Fibroblast of the aortic adventitia (primary cell): Measurements from ENCODE around the gene ENDOU. TPM values are rescaled to one million over a fixed set of nuclear protein-coding genes. Genes with fewer than 3 reads are reported as not detected.
A peak's percentile ranks its signal among the peaks of the same experiment; 100 is the strongest.

ENCODE experiments used
- DNase-seq: peaks from one replicate; pipeline ENCODE4 v3.0.0-alpha.2; 2010; ENCODE audit warnings: low read depth
- H3K4me3 ChIP-seq: 2 replicates; pipeline ENCODE4 v1.5.1; 2011; ENCODE audit warnings: low read depth, mild to moderate bottlenecking, control low read depth, low read length, moderate library complexity
- total RNA-seq: library from RNA; depleted of rRNA; stranded (reverse); fragments of >200 nt; gene quantifications from 2 replicates; pipeline ENCODE4 v1.2.3, GENCODE V29; 2012; ENCODE audit warnings: low replicate concordance
- TF ChIP-seq, protein P1 (sequence below): IDR thresholded peaks from 2 replicates; pipeline ENCODE4 v1.5.1; 2011; ENCODE audit warnings: mild to moderate bottlenecking, low read length, control low read depth, inconsistent platforms; ENCODE audit not compliant: insufficient read depth

ENDOU gene
- total RNA-seq, 1 donor: 0.36 TPM

DNA sequence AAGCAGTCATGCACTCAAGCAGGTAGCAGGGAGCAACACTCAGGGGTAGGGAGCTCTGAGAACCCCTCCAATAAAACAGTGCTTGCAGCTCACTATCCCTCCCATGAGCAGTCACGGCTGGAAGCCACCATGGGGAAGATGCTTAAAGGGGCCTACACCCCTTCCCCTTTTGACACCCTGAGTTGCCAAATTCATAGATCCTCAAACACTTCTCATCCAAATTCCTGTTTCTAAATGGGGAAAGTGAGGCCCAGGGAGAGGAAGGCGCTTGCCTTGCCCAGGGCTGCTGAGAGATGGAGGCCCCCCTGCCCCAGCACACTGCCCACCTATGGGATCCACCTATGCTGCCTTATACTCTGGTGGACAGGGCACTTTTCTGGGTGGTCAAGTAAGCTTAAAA lies 7.2 kb upstream of the ENDOU start:
- no peak for DNase-seq
- TF ChIP-seq, protein P1, sequence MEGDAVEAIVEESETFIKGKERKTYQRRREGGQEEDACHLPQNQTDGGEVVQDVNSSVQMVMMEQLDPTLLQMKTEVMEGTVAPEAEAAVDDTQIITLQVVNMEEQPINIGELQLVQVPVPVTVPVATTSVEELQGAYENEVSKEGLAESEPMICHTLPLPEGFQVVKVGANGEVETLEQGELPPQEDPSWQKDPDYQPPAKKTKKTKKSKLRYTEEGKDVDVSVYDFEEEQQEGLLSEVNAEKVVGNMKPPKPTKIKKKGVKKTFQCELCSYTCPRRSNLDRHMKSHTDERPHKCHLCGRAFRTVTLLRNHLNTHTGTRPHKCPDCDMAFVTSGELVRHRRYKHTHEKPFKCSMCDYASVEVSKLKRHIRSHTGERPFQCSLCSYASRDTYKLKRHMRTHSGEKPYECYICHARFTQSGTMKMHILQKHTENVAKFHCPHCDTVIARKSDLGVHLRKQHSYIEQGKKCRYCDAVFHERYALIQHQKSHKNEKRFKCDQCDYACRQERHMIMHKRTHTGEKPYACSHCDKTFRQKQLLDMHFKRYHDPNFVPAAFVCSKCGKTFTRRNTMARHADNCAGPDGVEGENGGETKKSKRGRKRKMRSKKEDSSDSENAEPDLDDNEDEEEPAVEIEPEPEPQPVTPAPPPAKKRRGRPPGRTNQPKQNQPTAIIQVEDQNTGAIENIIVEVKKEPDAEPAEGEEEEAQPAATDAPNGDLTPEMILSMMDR: no peak
- H3K4me3 ChIP-seq: no peak overlapping the region

DNA sequence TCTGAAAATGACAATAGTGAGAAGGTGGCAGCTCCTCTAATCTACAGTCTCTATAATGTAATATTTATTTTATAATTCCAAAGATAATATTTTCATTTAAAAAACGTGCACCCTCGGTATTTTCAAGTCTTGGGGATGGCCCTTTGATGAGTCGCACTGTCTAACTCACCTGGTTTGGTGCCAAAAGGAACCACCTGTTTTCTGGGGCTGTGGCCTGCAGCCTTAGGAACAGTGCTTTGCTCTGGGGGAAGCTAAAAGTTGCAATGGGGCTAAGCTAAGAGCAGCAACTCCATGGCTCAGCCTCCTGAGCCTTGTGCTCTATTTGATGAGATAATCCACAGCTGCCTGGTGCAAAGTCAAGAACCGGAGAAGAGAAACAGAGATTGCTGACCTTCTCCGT lies 6.4 kb upstream of the ENDOU start:
- H3K4me3 ChIP-seq: no peak overlapping the region
- DNase-seq: no peak
- TF ChIP-seq, protein P1: no peak

DNA sequence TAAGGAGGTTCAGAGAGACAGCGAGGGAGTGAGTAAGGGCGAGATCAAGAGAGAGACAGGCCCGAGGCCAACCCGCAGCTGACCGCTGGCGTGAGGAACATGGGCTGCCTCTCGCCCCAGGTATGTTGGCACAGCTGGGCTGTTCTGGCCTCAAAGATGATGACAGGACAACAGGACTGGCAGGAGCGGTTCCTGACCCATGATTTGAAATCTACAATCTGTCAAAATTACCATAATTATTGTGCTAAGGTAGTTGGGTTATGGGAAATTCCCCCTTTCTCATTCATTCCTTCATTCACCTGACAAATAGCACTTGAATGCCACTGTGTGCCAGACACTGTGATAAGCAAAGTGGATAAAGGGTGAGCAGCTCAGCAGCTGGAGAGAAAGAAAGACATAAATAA lies 5.1 kb upstream of the ENDOU start:
- no peak overlapping the region for H3K4me3 ChIP-seq
- DNase-seq: no peak
- TF ChIP-seq, protein P1: no peak

DNA sequence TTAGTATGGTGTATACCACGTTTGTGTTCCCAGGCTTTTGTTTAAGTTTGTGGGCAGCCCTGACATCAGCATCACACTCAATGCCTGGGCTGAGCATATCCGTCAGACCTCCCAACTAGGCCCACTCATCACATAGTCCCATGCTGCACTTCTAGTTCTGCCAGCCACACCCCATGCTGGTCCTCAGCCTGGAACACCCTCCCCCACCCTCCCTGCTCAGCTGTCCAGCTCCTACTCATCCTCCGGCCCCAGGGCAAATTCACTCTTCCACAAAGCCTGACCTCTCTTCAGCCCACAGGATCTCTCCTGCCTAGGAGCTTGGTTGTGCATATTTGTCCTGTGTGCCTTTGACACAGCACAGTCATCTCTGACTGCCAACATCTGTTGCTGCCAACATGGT lies 3.9 kb upstream of the ENDOU start:
- TF ChIP-seq, protein P1: no peak
- peak; percentile 45 for DNase-seq
- H3K4me3 ChIP-seq: no peak overlapping the region

DNA sequence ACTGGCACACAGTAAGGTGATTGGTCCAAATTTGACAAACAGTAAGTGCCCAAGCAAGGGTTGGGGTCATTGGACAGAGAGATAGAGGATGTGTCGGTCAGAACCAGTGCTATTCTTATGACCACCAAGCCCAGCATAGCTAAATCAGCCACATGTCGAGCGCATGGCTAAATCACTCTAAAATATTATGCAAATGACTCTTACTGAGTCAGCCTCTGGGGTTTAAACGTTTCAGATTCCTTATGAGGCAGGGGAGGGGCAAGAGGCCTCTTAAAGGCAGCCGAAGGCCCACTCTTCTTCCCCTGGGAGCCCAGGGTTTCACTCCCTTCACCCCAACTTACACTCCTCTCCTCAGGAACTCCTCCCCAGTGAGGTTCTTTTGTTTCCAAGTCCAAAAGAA lies 603 bp upstream of the ENDOU start:
- TF ChIP-seq, protein P1: no peak
- no peak overlapping the region for H3K4me3 ChIP-seq
- DNase-seq: peak; percentile 72

DNA sequence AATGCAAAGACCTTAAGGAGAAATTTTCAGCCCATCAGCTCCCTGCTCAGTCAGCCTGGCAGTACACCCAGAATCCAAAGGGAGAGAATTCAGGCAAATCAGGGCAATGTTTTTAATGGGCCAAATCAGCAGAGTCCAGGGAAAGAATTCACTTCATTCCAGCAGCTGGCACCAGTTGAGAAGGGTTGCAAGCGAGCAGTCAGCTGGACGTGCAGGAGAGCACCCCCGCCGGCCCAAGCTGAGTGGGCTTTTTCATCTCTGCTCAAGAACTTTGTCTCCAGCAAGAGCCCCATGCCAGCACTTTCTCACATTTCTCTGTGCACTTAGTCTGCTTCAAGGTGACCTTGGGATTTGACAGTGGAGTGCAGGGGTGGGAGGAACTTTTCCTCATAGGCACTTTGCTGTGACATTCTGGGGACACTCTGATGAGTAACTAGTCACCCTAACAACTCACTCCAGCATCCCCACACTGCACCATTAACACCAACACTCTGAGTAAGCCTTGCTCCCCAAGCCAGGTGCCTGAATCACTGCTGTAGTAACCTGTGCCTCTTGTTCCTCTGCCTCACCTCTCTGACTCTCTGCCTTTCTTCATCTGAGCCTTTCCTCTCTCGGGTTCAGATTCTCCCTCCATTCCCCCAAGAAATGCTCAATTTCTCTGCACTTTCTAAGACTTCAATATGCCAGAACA lies 2.2 kb downstream of the ENDOU start:
- DNase-seq: no peak
- H3K4me3 ChIP-seq: no peak overlapping the region
- TF ChIP-seq, protein P1: no peak
